Mucosa of stomach (tissue), 1 donor: ENCODE measurements around the gene MAEA.

Source experiments
- H3K27me3 ChIP-seq: one replicate; pipeline ENCODE4 v1.7.0; 2013; ENCODE audit warnings: mild to moderate bottlenecking, low read length; ENCODE audit not compliant: control insufficient read depth, insufficient read depth
- H3K36me3 ChIP-seq: one replicate; pipeline ENCODE4 v1.7.0; 2013; ENCODE audit warnings: low read length; ENCODE audit not compliant: control insufficient read depth, insufficient read depth
- H3K4me1 ChIP-seq: one replicate; pipeline ENCODE4 v1.7.0; 2013; ENCODE audit warnings: mild to moderate bottlenecking, low read length; ENCODE audit not compliant: control insufficient read depth, insufficient read depth
- H3K4me3 ChIP-seq: one replicate; pipeline ENCODE4 v1.7.0; 2013; ENCODE audit warnings: low read length
- H3K9ac ChIP-seq: one replicate; pipeline ENCODE4 v1.7.0; 2013; ENCODE audit warnings: mild to moderate bottlenecking, low read length, moderate library complexity
- H3K9me3 ChIP-seq: one replicate; pipeline ENCODE4 v1.7.0; 2013; ENCODE audit warnings: mild to moderate bottlenecking, low read length, moderate library complexity; ENCODE audit not compliant: control insufficient read depth
- donor health status: Pancreatic carcinoma.

The MAEA gene

GRCh38 chr4:1344696-1345095 lies 55.0 kb downstream of the MAEA start:
- H3K9ac ChIP-seq: no peak overlapping the region
- H3K36me3 ChIP-seq: peaks cover 6% of the 10 kb centered on the region
- H3K27me3 ChIP-seq: no peaks in the 10 kb centered on the region
- H3K9me3 ChIP-seq: no peaks in the 10 kb centered on the region
- peaks cover 37% of the 10 kb centered on the region for H3K4me1 ChIP-seq
- no peak overlapping the region for H3K4me3 ChIP-seq

GRCh38 chr4:1345903-1346780 lies 56.5 kb downstream of the MAEA start:
- Histone ChIP-seq H3K4me3 (peak overlapping the region; percentile 63), H3K27me3 (no peaks in the 10 kb centered on the region), H3K9me3 (no peaks in the 10 kb centered on the region), H3K9ac (peak overlapping the region; percentile 79), H3K36me3 (peaks cover 4% of the 10 kb centered on the region), H3K4me1 (peaks cover 37% of the 10 kb centered on the region)

- peaks cover 41% of the 10 kb centered on the region for H3K4me1 ChIP-seq
- H3K4me3 ChIP-seq: peak within 1 kb of the TSS; percentile 63
- no peaks in the 10 kb centered on the region for H3K27me3 ChIP-seq
- H3K9ac ChIP-seq: peak within 1 kb of the TSS; percentile 84
- H3K36me3 ChIP-seq: peaks cover 4% of the 10 kb centered on the region
- no peaks in the 10 kb centered on the region for H3K9me3 ChIP-seq
Observed at GRCh38 chr4:1346781-1347409, 57.2 kb downstream of the MAEA start, which contains the start of gene UVSSA. TSS of gene UVSSA (plus strand) at chr4:1347208. CDS start at chr4:1348092, 884 bp downstream.

- Histone ChIP-seq H3K9ac (peak overlapping the region; percentile 84), H3K4me3 (peak overlapping the region; percentile 58), H3K4me1 (peaks cover 41% of the 10 kb centered on the region), H3K9me3 (no peaks in the 10 kb centered on the region), H3K36me3 (peaks cover 4% of the 10 kb centered on the region), H3K27me3 (no peaks in the 10 kb centered on the region)
Observed at GRCh38 chr4:1347410-1347864, 57.7 kb downstream of the MAEA start.

- peak overlapping the region; percentile 58 for H3K4me3 ChIP-seq
- H3K36me3 ChIP-seq: peaks cover 4% of the 10 kb centered on the region
- no peaks in the 10 kb centered on the region for H3K9me3 ChIP-seq
- H3K9ac ChIP-seq: peak overlapping the region; percentile 84
- no peaks in the 10 kb centered on the region for H3K27me3 ChIP-seq
- H3K4me1 ChIP-seq: peaks cover 41% of the 10 kb centered on the region
Observed at GRCh38 chr4:1348014-1348513, 58.4 kb downstream of the MAEA start.

GRCh38 chr4:1348746-1349145 lies 59.1 kb downstream of the MAEA start:
- H3K4me3 ChIP-seq: no peak overlapping the region

GRCh38 chr4:1349359-1350168 lies 59.9 kb downstream of the MAEA start:
- Histone ChIP-seq H3K9me3 (no peaks in the 10 kb centered on the region), H3K4me3 (no peak overlapping the region), H3K4me1 (peaks cover 38% of the 10 kb centered on the region), H3K36me3 (peaks cover 4% of the 10 kb centered on the region), H3K27me3 (no peaks in the 10 kb centered on the region), H3K9ac (no peak overlapping the region)

More at GRCh38 chr4:1348746-1349145, 59.1 kb downstream of the MAEA start:
- Histone ChIP-seq H3K27me3 (no peaks in the 10 kb centered on the region), H3K4me1 (peaks cover 41% of the 10 kb centered on the region), H3K36me3 (peaks cover 4% of the 10 kb centered on the region), H3K9me3 (no peaks in the 10 kb centered on the region), H3K9ac (no peak overlapping the region)

- Histone ChIP-seq H3K4me1 (peaks cover 32% of the 10 kb centered on the region), H3K27me3 (no peaks in the 10 kb centered on the region), H3K9ac (no peak overlapping the region), H3K4me3 (no peak overlapping the region), H3K9me3 (no peaks in the 10 kb centered on the region), H3K36me3 (peaks cover 4% of the 10 kb centered on the region)
Observed at GRCh38 chr4:1350169-1350520, 60.5 kb downstream of the MAEA start.

GRCh38 chr4:1351854-1352566 lies 62.3 kb downstream of the MAEA start:
- peaks cover 8% of the 10 kb centered on the region for H3K36me3 ChIP-seq
- no peaks in the 10 kb centered on the region for H3K9me3 ChIP-seq
- H3K27me3 ChIP-seq: no peaks in the 10 kb centered on the region
- H3K4me3 ChIP-seq: no peak overlapping the region
- peak overlapping the region; percentile 47 for H3K9ac ChIP-seq
- H3K4me1 ChIP-seq: peaks cover 26% of the 10 kb centered on the region

- Histone ChIP-seq H3K9me3 (no peaks in the 10 kb centered on the region), H3K9ac (no peak overlapping the region), H3K4me1 (peaks cover 25% of the 10 kb centered on the region), H3K36me3 (peaks cover 8% of the 10 kb centered on the region), H3K27me3 (no peaks in the 10 kb centered on the region), H3K4me3 (no peak overlapping the region)
Observed at GRCh38 chr4:1352567-1352900, 62.8 kb downstream of the MAEA start.
